Measurements from ENCODE around the gene TNFRSF11A.

TNFRSF11A gene

GRCh38 chr18:62330650-62331049 lies 5.5 kb downstream of the TNFRSF11A start:
- Mint-ChIP-seq H3K27ac (peak overlapping the region; percentile 20), H3K36me3 (ENCODE audit: low read depth) (no peaks in the 10 kb centered on the region), H3K4me1 (ENCODE audit: low read depth) (peaks cover 67% of the 10 kb centered on the region), H3K4me3 (no peak overlapping the region), H3K27me3 (peaks cover 82% of the 10 kb centered on the region), H3K9me3 (no peaks in the 10 kb centered on the region)
- intact Hi-C loops (cut with micrococcal nuclease): loop anchor here (5.0 kb wide), 2 partner anchors 37 to 177 kb away; no protein-coding TSS in a partner anchor

GRCh38 chr18:62331581-62332356 lies 6.7 kb downstream of the TNFRSF11A start:
- intact Hi-C loops (cut with micrococcal nuclease): loop anchor here (1.0 to 5.0 kb wide), 3 partner anchors 7 to 176 kb away; no protein-coding TSS in a partner anchor
- peaks cover 56% of the 10 kb centered on the region for H3K4me1 Mint-ChIP-seq (ENCODE audit: low read depth)
- no peaks in the 10 kb centered on the region for H3K9me3 Mint-ChIP-seq
- H3K4me3 Mint-ChIP-seq: peak overlapping the region; percentile 34
- peaks cover 81% of the 10 kb centered on the region for H3K27me3 Mint-ChIP-seq
- H3K36me3 Mint-ChIP-seq (ENCODE audit: low read depth): peaks cover 5% of the 10 kb centered on the region
- peak overlapping the region; percentile 75 for H3K27ac Mint-ChIP-seq

GRCh38 chr18:62332431-62332830 lies 7.3 kb downstream of the TNFRSF11A start:
- peak overlapping the region; percentile 75 for H3K27ac Mint-ChIP-seq

GRCh38 chr18:62332964-62333695 lies 8.0 kb downstream of the TNFRSF11A start:
- Mint-ChIP-seq H3K27me3 (peaks cover 79% of the 10 kb centered on the region), H3K4me1 (ENCODE audit: low read depth) (peaks cover 46% of the 10 kb centered on the region), H3K4me3 (no peak overlapping the region)

More at GRCh38 chr18:62332431-62332830, 7.3 kb downstream of the TNFRSF11A start:
- H3K36me3 Mint-ChIP-seq (ENCODE audit: low read depth): peaks cover 5% of the 10 kb centered on the region
- intact Hi-C loops (cut with micrococcal nuclease): loop anchor here (1.0 to 5.0 kb wide), 3 partner anchors 8 to 175 kb away; no protein-coding TSS in a partner anchor
- no peaks in the 10 kb centered on the region for H3K9me3 Mint-ChIP-seq
- H3K27me3 Mint-ChIP-seq: peaks cover 77% of the 10 kb centered on the region
- peaks cover 51% of the 10 kb centered on the region for H3K4me1 Mint-ChIP-seq (ENCODE audit: low read depth)
- H3K4me3 Mint-ChIP-seq: no peak overlapping the region

GRCh38 chr18:62334120-62334519 lies 9.0 kb downstream of the TNFRSF11A start:
- intact Hi-C loops (cut with micrococcal nuclease): loop anchor here (5.0 kb wide), 2 partner anchors 33 to 173 kb away; no protein-coding TSS in a partner anchor

More at GRCh38 chr18:62332964-62333695, 8.0 kb downstream of the TNFRSF11A start:
- intact Hi-C loops (cut with micrococcal nuclease): loop anchor here (1.0 to 5.0 kb wide), 3 partner anchors 9 to 174 kb away; no protein-coding TSS in a partner anchor
- Mint-ChIP-seq H3K27ac (peak overlapping the region; percentile 75), H3K36me3 (ENCODE audit: low read depth) (peaks cover 5% of the 10 kb centered on the region), H3K9me3 (no peaks in the 10 kb centered on the region)

GRCh38 chr18:62335494-62335893 lies 10.4 kb downstream of the TNFRSF11A start:
- H3K9me3 Mint-ChIP-seq: no peaks in the 10 kb centered on the region
- peaks cover 36% of the 10 kb centered on the region for H3K4me1 Mint-ChIP-seq (ENCODE audit: low read depth)
- intact Hi-C loops (cut with micrococcal nuclease): no loop called here

More at GRCh38 chr18:62334120-62334519, 9.0 kb downstream of the TNFRSF11A start:
- Mint-ChIP-seq H3K36me3 (ENCODE audit: low read depth) (peaks cover 5% of the 10 kb centered on the region), H3K27ac (no peak overlapping the region), H3K27me3 (peaks cover 77% of the 10 kb centered on the region), H3K4me3 (no peak overlapping the region), H3K4me1 (ENCODE audit: low read depth) (peaks cover 40% of the 10 kb centered on the region), H3K9me3 (no peaks in the 10 kb centered on the region)

GRCh38 chr18:62336618-62337017 lies 11.5 kb downstream of the TNFRSF11A start:
- Mint-ChIP-seq H3K4me1 (ENCODE audit: low read depth) (peaks cover 28% of the 10 kb centered on the region), H3K36me3 (ENCODE audit: low read depth) (peaks cover 5% of the 10 kb centered on the region), H3K27me3 (peaks cover 77% of the 10 kb centered on the region), H3K27ac (no peak overlapping the region), H3K9me3 (no peaks in the 10 kb centered on the region), H3K4me3 (no peak overlapping the region)
- intact Hi-C loops (cut with micrococcal nuclease): no loop called here

More at GRCh38 chr18:62335494-62335893, 10.4 kb downstream of the TNFRSF11A start:
- peaks cover 73% of the 10 kb centered on the region for H3K27me3 Mint-ChIP-seq
- no peak overlapping the region for H3K4me3 Mint-ChIP-seq
- peaks cover 5% of the 10 kb centered on the region for H3K36me3 Mint-ChIP-seq (ENCODE audit: low read depth)
- H3K27ac Mint-ChIP-seq: no peak overlapping the region

- intact Hi-C loops (cut with micrococcal nuclease): no loop called here
- Mint-ChIP-seq H3K27me3 (peaks cover 77% of the 10 kb centered on the region), H3K36me3 (ENCODE audit: low read depth) (peaks cover 5% of the 10 kb centered on the region), H3K9me3 (no peaks in the 10 kb centered on the region), H3K27ac (no peak overlapping the region), H3K4me1 (ENCODE audit: low read depth) (peaks cover 21% of the 10 kb centered on the region), H3K4me3 (no peak overlapping the region)
Observed at GRCh38 chr18:62337336-62337735, 12.2 kb downstream of the TNFRSF11A start.

- Mint-ChIP-seq H3K9me3 (no peaks in the 10 kb centered on the region), H3K36me3 (ENCODE audit: low read depth) (peaks cover 5% of the 10 kb centered on the region), H3K4me1 (ENCODE audit: low read depth) (peaks cover 13% of the 10 kb centered on the region), H3K27ac (peak overlapping the region; percentile 6), H3K27me3 (peaks cover 68% of the 10 kb centered on the region), H3K4me3 (no peak overlapping the region)
- intact Hi-C loops (cut with micrococcal nuclease): no loop called here
Observed at GRCh38 chr18:62338446-62339105, 13.5 kb downstream of the TNFRSF11A start.

GRCh38 chr18:62339106-62339988 lies 14.2 kb downstream of the TNFRSF11A start:
- H3K36me3 Mint-ChIP-seq (ENCODE audit: low read depth): peaks cover 5% of the 10 kb centered on the region
- intact Hi-C loops (cut with micrococcal nuclease): no loop called here
- peaks cover 61% of the 10 kb centered on the region for H3K27me3 Mint-ChIP-seq
- H3K9me3 Mint-ChIP-seq: no peaks in the 10 kb centered on the region
- H3K27ac Mint-ChIP-seq: peak overlapping the region; percentile 9
- peaks cover 13% of the 10 kb centered on the region for H3K4me1 Mint-ChIP-seq (ENCODE audit: low read depth)
- peak overlapping the region; percentile 22 for H3K4me3 Mint-ChIP-seq

- peaks cover 5% of the 10 kb centered on the region for H3K36me3 Mint-ChIP-seq (ENCODE audit: low read depth)
- H3K4me1 Mint-ChIP-seq (ENCODE audit: low read depth): peaks cover 13% of the 10 kb centered on the region
- no peak overlapping the region for H3K4me3 Mint-ChIP-seq
- intact Hi-C loops (cut with micrococcal nuclease): no loop called here
- H3K27me3 Mint-ChIP-seq: peaks cover 59% of the 10 kb centered on the region
- H3K9me3 Mint-ChIP-seq: no peaks in the 10 kb centered on the region
- no peak overlapping the region for H3K27ac Mint-ChIP-seq
Observed at GRCh38 chr18:62340996-62341395, 15.9 kb downstream of the TNFRSF11A start.

- Mint-ChIP-seq H3K27ac (no peak overlapping the region), H3K36me3 (ENCODE audit: low read depth) (peaks cover under 1% of the 10 kb centered on the region), H3K4me1 (ENCODE audit: low read depth) (peaks cover 13% of the 10 kb centered on the region), H3K4me3 (no peak overlapping the region), H3K27me3 (peaks cover 59% of the 10 kb centered on the region), H3K9me3 (no peaks in the 10 kb centered on the region)
- intact Hi-C loops (cut with micrococcal nuclease): no loop called here
Observed at GRCh38 chr18:62341473-62341872, 16.4 kb downstream of the TNFRSF11A start.

- H3K27me3 Mint-ChIP-seq: peaks cover 62% of the 10 kb centered on the region
- H3K9me3 Mint-ChIP-seq: no peaks in the 10 kb centered on the region
- H3K36me3 Mint-ChIP-seq (ENCODE audit: low read depth): no peaks in the 10 kb centered on the region
- H3K4me3 Mint-ChIP-seq: no peak overlapping the region
- H3K4me1 Mint-ChIP-seq (ENCODE audit: low read depth): peaks cover 19% of the 10 kb centered on the region
- H3K27ac Mint-ChIP-seq: no peak overlapping the region
- intact Hi-C loops (cut with micrococcal nuclease): no loop called here
Observed at GRCh38 chr18:62342884-62343283, 17.8 kb downstream of the TNFRSF11A start.
